Peyer's patch (tissue), 4 donors: Measurements from ENCODE around the gene GRIA3. TPM values are rescaled to one million over a fixed set of nuclear protein-coding genes. Genes with fewer than 3 reads are reported as not detected.
A peak's percentile ranks its signal among the peaks of the same experiment; 100 is the strongest.

Experiments
- DNase-seq, 3 donors: peaks; one replicate each; pipeline ENCODE4 v3.0.0-alpha.2; 2017 to 2019
- H3K27ac ChIP-seq, 4 donors: fragments of 200-600 bp; sonication (generic); one replicate each; pipeline ENCODE4 v1.5.1; 2016 to 2019
- H3K27me3 ChIP-seq, 2 donors: fragments of 200-600 bp; sonication (generic); one replicate each; pipeline ENCODE4 v1.5.1; 2019
- H3K36me3 ChIP-seq, 3 donors: fragments of 200-600 bp; sonication (generic); one replicate each; pipeline ENCODE4 v1.5.1; 2016 to 2019
- H3K4me1 ChIP-seq, 4 donors: fragments of 200-600 bp; sonication (generic); one replicate each; pipeline ENCODE4 v1.5.1; 2016 to 2019
- H3K4me3 ChIP-seq, 4 donors: fragments of 200-600 bp; sonication (generic); 1 replicate in 3 of 4; 2 replicates in 1 of 4; pipeline ENCODE4 v1.5.1; 2016 to 2019; ENCODE audit warnings: mild to moderate bottlenecking in 1 of 4
- H3K9me3 ChIP-seq, 4 donors: fragments of 200-600 bp; sonication (generic); one replicate each; pipeline ENCODE4 v1.5.1; 2016 to 2019; ENCODE audit warnings: mild to moderate bottlenecking in 1 of 4
- POLR2A ChIP-seq, 2 donors: fragments of 450-650 bp; IDR thresholded peaks; one replicate each; pipeline ENCODE4 v1.5.1; 2017; ENCODE audit warnings: antibody characterized with exemption in 2 of 2, mild to moderate bottlenecking in 2 of 2, moderate library complexity in 2 of 2
- total RNA-seq, 4 donors: library from RNA; depleted of rRNA; stranded (reverse); fragments of >200 nt; gene quantifications; one replicate each; pipeline ENCODE4 v1.1.0, GENCODE V29; 2016
- TF ChIP-seq, protein P1 (sequence below), 6 experiments: fragments of 450-650 bp in 4 of 6; fragments of 200-600 bp in 2 of 6; sonication (generic) in 1 of 6; IDR thresholded peaks; one replicate each; pipeline ENCODE4 v1.5.1; 2017 to 2019; ENCODE audit warnings: antibody characterized with exemption in 6 of 6, mild to moderate bottlenecking in 3 of 6, moderate library complexity in 1 of 6

Gene GRIA3
- total RNA-seq, 4 donors from 2014 or later, result 0.47 to 12.4 TPM; not detected in 2

GRCh38 chrX:123405231-123405630 lies 221.2 kb downstream of the GRIA3 start:
- TF ChIP-seq, protein P1, sequence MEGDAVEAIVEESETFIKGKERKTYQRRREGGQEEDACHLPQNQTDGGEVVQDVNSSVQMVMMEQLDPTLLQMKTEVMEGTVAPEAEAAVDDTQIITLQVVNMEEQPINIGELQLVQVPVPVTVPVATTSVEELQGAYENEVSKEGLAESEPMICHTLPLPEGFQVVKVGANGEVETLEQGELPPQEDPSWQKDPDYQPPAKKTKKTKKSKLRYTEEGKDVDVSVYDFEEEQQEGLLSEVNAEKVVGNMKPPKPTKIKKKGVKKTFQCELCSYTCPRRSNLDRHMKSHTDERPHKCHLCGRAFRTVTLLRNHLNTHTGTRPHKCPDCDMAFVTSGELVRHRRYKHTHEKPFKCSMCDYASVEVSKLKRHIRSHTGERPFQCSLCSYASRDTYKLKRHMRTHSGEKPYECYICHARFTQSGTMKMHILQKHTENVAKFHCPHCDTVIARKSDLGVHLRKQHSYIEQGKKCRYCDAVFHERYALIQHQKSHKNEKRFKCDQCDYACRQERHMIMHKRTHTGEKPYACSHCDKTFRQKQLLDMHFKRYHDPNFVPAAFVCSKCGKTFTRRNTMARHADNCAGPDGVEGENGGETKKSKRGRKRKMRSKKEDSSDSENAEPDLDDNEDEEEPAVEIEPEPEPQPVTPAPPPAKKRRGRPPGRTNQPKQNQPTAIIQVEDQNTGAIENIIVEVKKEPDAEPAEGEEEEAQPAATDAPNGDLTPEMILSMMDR (IDR thresholded peaks at IDR 0.05), result no peak
- TF ChIP-seq POLR2A (IDR thresholded peaks at IDR 0.05), result no peak
- H3K4me1 ChIP-seq, result no peaks in the 10 kb centered on the region
- H3K4me3 ChIP-seq, result no peak overlapping the region
- H3K36me3 ChIP-seq, result no peaks in the 10 kb centered on the region
- no peaks in the 10 kb centered on the region for H3K27me3 ChIP-seq
- DNase-seq, result no peak
- H3K27ac ChIP-seq, result no peak overlapping the region
- H3K9me3 ChIP-seq, result no peaks in the 10 kb centered on the region

- H3K27ac ChIP-seq, result no peak overlapping the region
- DNase-seq, result no peak
- TF ChIP-seq, protein P1 (IDR thresholded peaks at IDR 0.05), result no peak
- no peak for TF ChIP-seq POLR2A (IDR thresholded peaks at IDR 0.05)
These were observed 225.0 kb downstream of the GRIA3 start for GRCh38 chrX:123408821-123409737.

GRCh38 chrX:123422875-123423274 lies 238.8 kb downstream of the GRIA3 start:
- Histone ChIP-seq H3K9me3 (no peaks in the 10 kb centered on the region), H3K4me1 (no peaks in the 10 kb centered on the region), H3K36me3 (no peaks in the 10 kb centered on the region), H3K27me3 (no peaks in the 10 kb centered on the region), H3K27ac (no peak overlapping the region), H3K4me3 (no peak overlapping the region)
- DNase-seq, result peak in 1 of 3 donors; percentile 51
- no peak for TF ChIP-seq POLR2A (IDR thresholded peaks at IDR 0.05)
- TF ChIP-seq, protein P1 (IDR thresholded peaks at IDR 0.05), result peak in 4 of 6 experiments; percentile 31 to 63 (median 44)

More at GRCh38 chrX:123408821-123409737, 225.0 kb downstream of the GRIA3 start:
- Histone ChIP-seq H3K9me3 (no peaks in the 10 kb centered on the region), H3K36me3 (no peaks in the 10 kb centered on the region), H3K4me3 (no peak overlapping the region), H3K4me1 (no peaks in the 10 kb centered on the region), H3K27me3 (no peaks in the 10 kb centered on the region)

- Histone ChIP-seq H3K27ac (no peak overlapping the region), H3K27me3 (no peaks in the 10 kb centered on the region), H3K9me3 (no peaks in the 10 kb centered on the region), H3K4me3 (no peak overlapping the region), H3K36me3 (no peaks in the 10 kb centered on the region), H3K4me1 (no peaks in the 10 kb centered on the region)
- DNase-seq, result no peak
- TF ChIP-seq, protein P1 (IDR thresholded peaks at IDR 0.05), result no peak
- no peak for TF ChIP-seq POLR2A (IDR thresholded peaks at IDR 0.05)
These were observed 240.5 kb downstream of the GRIA3 start for GRCh38 chrX:123424546-123424945.

- H3K4me3 ChIP-seq, result no peak overlapping the region
- no peaks in the 10 kb centered on the region for H3K27me3 ChIP-seq
- no peak for TF ChIP-seq POLR2A (IDR thresholded peaks at IDR 0.05)
- TF ChIP-seq, protein P1 (IDR thresholded peaks at IDR 0.05), result no peak
- no peak for DNase-seq
- no peaks in the 10 kb centered on the region for H3K9me3 ChIP-seq
- no peaks in the 10 kb centered on the region for H3K4me1 ChIP-seq
- H3K27ac ChIP-seq, result no peak overlapping the region
- no peaks in the 10 kb centered on the region for H3K36me3 ChIP-seq
These were observed 241.4 kb downstream of the GRIA3 start for GRCh38 chrX:123425471-123425870.
